Globus pallidus (tissue), 1 donor: ENCODE measurements around the gene ETFB.
"Not testable (repeated sequence)": the region's sequence is repeated elsewhere in the genome, so short reads cannot be mapped to it uniquely, and the experiment has no call there.

Source experiments
- DNase-seq: peaks from one replicate; pipeline ENCODE4 v3.0.0-alpha.2; 2015; ENCODE audit warnings: low spot score

Gene ETFB

GRCh38 chr19:51365965-51366388, at the start of gene ETFB:
Gene ETFB, minus strand, starts transcription at chr19:51366388. Its CDS starts 62 bp downstream, at chr19:51366326.
- no peak for DNase-seq

GRCh38 chr19:51415187-51415586, 49.0 kb upstream of the ETFB start:
- no peak for DNase-seq

- no peak for DNase-seq
Measured at GRCh38 chr19:51410950-51411748, 45.0 kb upstream of the ETFB start.

GRCh38 chr19:51407511-51408131, 41.4 kb upstream of the ETFB start:
- no peak for DNase-seq

- DNase-seq = no peak
Measured at GRCh38 chr19:51402117-51402516, 35.9 kb upstream of the ETFB start.

- DNase-seq = not testable (repeated sequence)
Measured at GRCh38 chr19:51399936-51400335, 33.7 kb upstream of the ETFB start.

- DNase-seq = no peak
Measured at GRCh38 chr19:51399231-51399630, 33.0 kb upstream of the ETFB start.

- no peak for DNase-seq
Measured at GRCh38 chr19:51398096-51398704, 32.0 kb upstream of the ETFB start.

- DNase-seq = not testable (repeated sequence)
Measured at GRCh38 chr19:51397453-51397852, 31.3 kb upstream of the ETFB start.

- no peak for DNase-seq
Measured at GRCh38 chr19:51396175-51396574, 30.0 kb upstream of the ETFB start.

- DNase-seq = peak; percentile 95
Measured at GRCh38 chr19:51394050-51394836, 28.1 kb upstream of the ETFB start.

GRCh38 chr19:51392701-51393100, 26.5 kb upstream of the ETFB start:
- no peak for DNase-seq

GRCh38 chr19:51391073-51391611, 25.0 kb upstream of the ETFB start:
- DNase-seq = no peak

- DNase-seq = no peak
Measured at GRCh38 chr19:51389143-51389542, 23.0 kb upstream of the ETFB start.

- no peak for DNase-seq
Measured at GRCh38 chr19:51387924-51388389, 21.8 kb upstream of the ETFB start, which contains the start of gene LIM2. Gene LIM2, minus strand, starts transcription at chr19:51387974. Its CDS starts 531 bp downstream, at chr19:51387443.

GRCh38 chr19:51386882-51387520, 20.8 kb upstream of the ETFB start:
- no peak for DNase-seq

- no peak for DNase-seq
Measured at GRCh38 chr19:51382004-51382403, 15.8 kb upstream of the ETFB start.

GRCh38 chr19:51380379-51380778, 14.2 kb upstream of the ETFB start:
- no peak for DNase-seq

- DNase-seq = no peak
Measured at GRCh38 chr19:51377422-51377821, 11.2 kb upstream of the ETFB start.

- DNase-seq = no peak
Measured at GRCh38 chr19:51375504-51376221, 9.5 kb upstream of the ETFB start.
